CD1c-positive myeloid dendritic cell (primary cell): Measurements from ENCODE around the gene ATG13.
"Not testable (repeated sequence)": the region's sequence is repeated elsewhere in the genome, so short reads cannot be mapped to it uniquely, and the experiment has no call there.

Experiments
- DNase-seq: peaks from one replicate; pipeline ENCODE4 v3.0.0-alpha.2; 2016; ENCODE audit errors: extremely low spot score

Gene ATG13

GRCh38 chr11:46643986-46644385, 26.6 kb downstream of the ATG13 start:
- DNase-seq, result no peak

DNA sequence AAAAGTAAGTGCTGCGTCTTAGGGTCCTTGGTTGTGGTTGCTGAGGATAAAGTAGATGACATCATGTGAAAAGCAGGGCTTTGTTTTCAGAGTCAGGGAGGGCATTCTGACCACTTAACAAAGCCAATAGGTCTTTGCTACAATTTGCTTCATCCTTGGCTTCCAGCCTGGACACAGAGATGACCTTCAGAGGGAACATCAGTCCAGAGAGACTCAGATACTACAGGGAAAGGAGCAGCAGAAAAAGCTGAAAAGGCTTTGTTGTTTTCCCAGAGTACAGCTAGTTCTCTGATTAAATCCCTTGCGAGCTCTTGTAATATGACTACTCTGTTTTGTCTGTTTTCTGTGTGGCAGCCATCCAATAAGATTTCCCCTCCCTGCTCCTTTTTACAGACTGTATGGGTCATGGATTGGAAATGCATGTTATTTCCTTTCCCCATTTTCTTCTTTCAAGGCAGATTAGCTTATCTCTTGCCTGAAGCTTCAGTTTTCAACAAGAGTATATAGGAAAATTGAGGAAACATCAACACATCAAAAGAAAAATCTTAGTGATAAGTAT, 31.9 kb downstream of the ATG13 start:
- DNase-seq, result no peak

- DNase-seq, result no peak
Observed at GRCh38 chr11:46655631-46656030, 38.3 kb downstream of the ATG13 start.

DNA sequence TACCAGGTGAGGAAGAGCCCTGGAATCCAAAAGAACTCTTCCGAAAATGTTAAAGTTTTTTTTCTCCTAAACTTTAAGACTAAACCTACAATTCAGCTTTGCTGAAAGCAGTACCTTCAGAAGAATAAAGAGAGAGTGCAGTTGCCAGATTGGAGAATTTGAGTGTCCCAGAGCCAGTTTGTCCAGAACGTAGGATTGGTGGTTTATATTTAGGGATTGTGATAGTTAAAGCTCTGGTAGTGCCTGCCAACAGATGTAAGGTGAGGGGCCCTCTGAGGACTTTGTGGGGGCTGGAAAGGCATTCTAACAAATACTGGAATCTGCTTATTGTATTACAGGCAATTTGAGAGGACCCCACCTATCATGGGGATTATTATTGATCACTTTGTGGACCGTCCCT, 39.8 kb downstream of the ATG13 start:
- DNase-seq, result no peak

GRCh38 chr11:46658259-46658658, 40.9 kb downstream of the ATG13 start:
- DNase-seq, result no peak

- DNase-seq, result no peak
Observed at GRCh38 chr11:46659908-46660307, 42.6 kb downstream of the ATG13 start.

DNA sequence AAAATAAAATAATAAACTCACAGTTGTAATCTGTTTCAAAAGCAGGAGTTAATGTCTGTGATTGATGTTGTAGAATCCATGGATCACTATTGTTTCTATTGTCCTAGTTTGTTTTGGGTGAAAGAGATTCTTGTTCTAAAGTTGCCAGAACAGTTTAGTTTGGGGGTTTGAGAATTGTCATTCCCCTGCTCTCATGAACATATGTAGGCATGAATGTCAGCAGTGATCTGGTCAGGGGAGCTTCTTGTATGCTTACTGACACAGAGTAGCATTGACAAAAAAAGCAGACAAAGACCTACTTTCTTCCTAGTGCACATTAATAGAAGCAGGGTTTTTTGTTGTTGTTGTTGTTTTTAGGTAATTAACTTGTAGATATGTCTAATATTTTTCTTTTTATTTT, 44.5 kb downstream of the ATG13 start:
- no peak for DNase-seq

- no peak for DNase-seq
Observed at GRCh38 chr11:46662366-46662765, 45.0 kb downstream of the ATG13 start.

- no peak for DNase-seq
Observed at GRCh38 chr11:46663277-46663940, 46.1 kb downstream of the ATG13 start.

GRCh38 chr11:46664612-46665011, 47.3 kb downstream of the ATG13 start:
- DNase-seq, result no peak

- no peak for DNase-seq
Observed at GRCh38 chr11:46665356-46665755, 48.0 kb downstream of the ATG13 start.

- DNase-seq, result no peak
Observed at GRCh38 chr11:46666516-46666915, 49.2 kb downstream of the ATG13 start.

- DNase-seq, result no peak
Observed at GRCh38 chr11:46667043-46667481, 49.7 kb downstream of the ATG13 start.

GRCh38 chr11:46668480-46669085, 51.2 kb downstream of the ATG13 start:
- DNase-seq, result no peak

DNA sequence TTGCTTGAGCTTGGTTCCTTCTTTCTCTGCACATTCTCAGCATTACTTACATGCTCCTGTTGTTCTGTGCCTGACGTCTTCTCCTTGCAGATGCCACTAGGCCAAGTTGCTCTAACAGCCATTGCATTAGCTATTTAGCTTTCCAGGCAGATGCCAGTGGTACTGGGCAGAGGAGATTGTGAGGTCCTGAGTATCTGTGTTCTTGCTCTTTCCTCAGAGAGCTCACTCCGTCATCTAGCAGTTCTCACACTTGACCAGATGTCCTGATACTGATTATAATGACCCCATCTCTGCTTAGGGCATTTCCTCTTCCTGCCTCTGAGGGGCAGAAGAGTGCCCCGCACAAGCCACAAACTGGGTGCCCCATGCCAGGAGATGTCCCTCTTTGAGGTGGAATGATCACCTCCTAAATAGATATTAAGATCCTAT, 52.4 kb downstream of the ATG13 start:
- DNase-seq, result peak; percentile 10

GRCh38 chr11:46670521-46670920, 53.2 kb downstream of the ATG13 start:
- DNase-seq, result not testable (repeated sequence)

GRCh38 chr11:46671958-46672315, 54.6 kb downstream of the ATG13 start:
- no peak for DNase-seq

- no peak for DNase-seq
Observed at GRCh38 chr11:46672381-46672839, 55.1 kb downstream of the ATG13 start.

DNA sequence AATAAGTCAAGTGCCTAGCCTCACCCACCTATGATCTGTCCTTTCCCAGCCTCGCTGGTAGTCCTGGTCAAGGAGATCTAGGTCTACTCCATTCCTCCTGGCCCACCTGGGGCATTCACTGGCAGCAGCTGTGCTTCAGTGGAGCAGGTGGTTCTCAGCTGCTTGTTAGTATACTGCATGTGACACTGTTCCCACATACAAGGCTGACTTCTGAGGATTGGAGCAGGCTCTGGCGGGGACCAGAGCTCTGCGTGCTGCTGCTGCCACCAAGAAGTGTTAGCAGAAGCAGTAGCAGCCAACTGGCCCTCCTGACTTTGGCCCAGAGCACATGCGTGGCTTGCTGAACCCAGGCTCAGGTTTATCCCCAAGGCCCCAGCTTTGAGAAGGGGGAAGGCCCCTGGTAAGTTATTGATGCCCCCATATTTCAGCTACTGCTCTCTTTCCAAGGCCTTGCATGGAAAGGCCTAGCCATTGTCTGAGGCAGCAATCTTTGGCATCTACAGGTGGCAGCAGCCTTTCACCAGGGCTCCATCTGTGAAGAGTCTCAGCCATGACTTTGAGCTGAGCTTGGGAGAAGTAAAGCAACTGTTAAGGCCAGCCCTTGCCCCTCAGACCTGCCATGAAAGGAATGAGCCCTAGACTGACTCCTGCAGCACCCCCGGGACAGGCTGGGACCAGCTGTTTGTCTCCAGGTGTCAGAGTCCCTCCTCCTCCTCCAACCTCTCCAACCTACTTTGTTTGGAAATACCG, 56.5 kb downstream of the ATG13 start:
- DNase-seq, result no peak

- no peak for DNase-seq
Observed at GRCh38 chr11:46674463-46675287, 57.3 kb downstream of the ATG13 start.

- peak; percentile 43 for DNase-seq
Observed at GRCh38 chr11:46675288-46675851, 58.0 kb downstream of the ATG13 start.
